Mesenchymal stem cell (in vitro differentiated cells and primary cell): ENCODE data around the gene PDHX.

Source experiments
- DNase-seq: peaks from one replicate; pipeline ENCODE4 v3.0.0-alpha.2; 2013
- H2AFZ ChIP-seq: one replicate; pipeline ENCODE4 v1.6.1; 2013; ENCODE audit warnings: low read depth, mild to moderate bottlenecking, control low read depth, inconsistent platforms, low read length, moderate library complexity
- H2AK5ac ChIP-seq: 2 replicates; pipeline ENCODE4 v1.6.1; 2013; ENCODE audit warnings: low read length, moderate library complexity, mild to moderate bottlenecking, inconsistent platforms; ENCODE audit not compliant: severe bottlenecking
- H2BK120ac ChIP-seq: one replicate; pipeline ENCODE4 v1.6.1; 2013; ENCODE audit warnings: low read depth, mild to moderate bottlenecking, inconsistent platforms, low read length, moderate library complexity
- H2BK12ac ChIP-seq, 2 experiments: one replicate each; pipeline ENCODE4 v1.6.1; 2013; ENCODE audit warnings: inconsistent platforms in 2 of 2, low read length in 2 of 2, mild to moderate bottlenecking in 2 of 2, moderate library complexity in 2 of 2, control low read depth in 1 of 2
- H2BK15ac ChIP-seq: one replicate; pipeline ENCODE4 v1.6.1; 2013; ENCODE audit warnings: mild to moderate bottlenecking, low read depth, inconsistent platforms; ENCODE audit not compliant: poor library complexity, severe bottlenecking
- H2BK5ac ChIP-seq: 2 replicates; pipeline ENCODE4 v1.6.1; 2013; ENCODE audit warnings: low read depth, mild to moderate bottlenecking, low read length, control low read depth, inconsistent platforms; ENCODE audit not compliant: poor library complexity, severe bottlenecking
- H3K14ac ChIP-seq, 2 experiments: one replicate each; pipeline ENCODE4 v1.6.1; 2013; ENCODE audit warnings: inconsistent platforms in 2 of 2, low read length in 2 of 2, control low read depth in 1 of 2, mild to moderate bottlenecking in 1 of 2, moderate library complexity in 1 of 2
- H3K18ac ChIP-seq, 2 experiments: one replicate each; pipeline ENCODE4 v1.6.1; 2013; ENCODE audit warnings: inconsistent platforms in 2 of 2, low read length in 2 of 2, control low read depth in 1 of 2, low read depth in 1 of 2, mild to moderate bottlenecking in 1 of 2
- H3K23ac ChIP-seq, 2 experiments: one replicate each; pipeline ENCODE4 v1.6.1; 2013; ENCODE audit warnings: inconsistent platforms in 2 of 2, low read length in 2 of 2, mild to moderate bottlenecking in 2 of 2, moderate library complexity in 2 of 2, control low read depth in 1 of 2
- H3K27ac ChIP-seq: 2 replicates; pipeline ENCODE4 v1.5.1; 2013; ENCODE audit warnings: mild to moderate bottlenecking, moderate library complexity, low read length, control low read depth, inconsistent platforms; ENCODE audit not compliant: poor library complexity, severe bottlenecking
- H3K27me3 ChIP-seq, 2 experiments: 2 replicates each; pipeline versions ENCODE4 v1.6.1 to v1.7.0; 2013; ENCODE audit warnings: low read length in 2 of 2, mild to moderate bottlenecking in 2 of 2, moderate library complexity in 2 of 2, control low read depth in 1 of 2, inconsistent platforms in 1 of 2; ENCODE audit not compliant: control insufficient read depth in 1 of 2, insufficient read depth in 1 of 2
- H3K36me3 ChIP-seq, 2 experiments: 2 replicates each; pipeline versions ENCODE4 v1.6.1 to v1.7.0; 2013; ENCODE audit warnings: low read length in 2 of 2, control low read depth in 1 of 2, inconsistent platforms in 1 of 2, low read depth in 1 of 2, mild to moderate bottlenecking in 1 of 2; ENCODE audit not compliant: insufficient read depth in 2 of 2, control insufficient read depth in 1 of 2
- H3K4ac ChIP-seq, 2 experiments: one replicate each; pipeline ENCODE4 v1.6.1; 2013; ENCODE audit warnings: inconsistent platforms in 2 of 2, low read length in 2 of 2, mild to moderate bottlenecking in 2 of 2, moderate library complexity in 2 of 2, control low read depth in 1 of 2, low read depth in 1 of 2
- H3K4me1 ChIP-seq: 2 replicates; pipeline ENCODE4 v1.6.1; 2013; ENCODE audit warnings: low read depth, low read length, control low read depth; ENCODE audit not compliant: control insufficient read depth, insufficient read depth
- H3K4me2 ChIP-seq: 2 replicates; pipeline ENCODE4 v1.6.1; 2013; ENCODE audit warnings: low read length, mild to moderate bottlenecking, inconsistent platforms; ENCODE audit not compliant: poor library complexity, severe bottlenecking
- H3K4me3 ChIP-seq, 2 experiments: 2 replicates each; pipeline versions ENCODE4 v1.5.1 to v1.7.0; 2013; ENCODE audit warnings: low read length in 2 of 2, mild to moderate bottlenecking in 2 of 2, control low read depth in 1 of 2, low read depth in 1 of 2; ENCODE audit not compliant: insufficient read depth in 1 of 2
- H3K79me1 ChIP-seq: replicated peaks from 2 replicates; pipeline ENCODE4 v1.6.1; 2013; ENCODE audit warnings: mild to moderate bottlenecking, control low read depth, low read length, inconsistent platforms; ENCODE audit not compliant: poor library complexity, severe bottlenecking
- H3K9ac ChIP-seq: 2 replicates; pipeline ENCODE4 v1.7.0; 2013; ENCODE audit warnings: mild to moderate bottlenecking, low read length, moderate library complexity
- H3K9me3 ChIP-seq: 2 replicates; pipeline ENCODE4 v1.7.0; 2013; ENCODE audit warnings: mild to moderate bottlenecking, low read length; ENCODE audit not compliant: control insufficient read depth
- H4K8ac ChIP-seq: one replicate; pipeline ENCODE4 v1.6.1; 2013; ENCODE audit warnings: inconsistent platforms, mild to moderate bottlenecking, low read length, moderate library complexity
- H4K91ac ChIP-seq: one replicate; pipeline ENCODE4 v1.6.1; 2013; ENCODE audit warnings: mild to moderate bottlenecking, low read length, inconsistent platforms
- WGBS: methylation state at CpG from one replicate; pipeline ENCODE4 v1.1.7; 2013; ENCODE audit warnings: mixed read lengths; 5-methylcytosine and 5-hydroxymethylcytosine counted together

Gene PDHX

GRCh38 chr11:34890089-34890488 is 26.3 kb upstream of the PDHX start:
- Histone ChIP-seq H3K4me2 (no peak overlapping the region), H3K4me1 (no peaks in the 10 kb centered on the region), H2AFZ (no peak overlapping the region), H3K4ac (no peak overlapping the region), H4K91ac (no peak overlapping the region), H2BK5ac (no peak overlapping the region), H3K27ac (no peak overlapping the region), H3K23ac (no peak overlapping the region), H3K27me3 (no peaks in the 10 kb centered on the region), H3K9ac (no peak overlapping the region), H2BK15ac (no peak overlapping the region), H3K36me3 (peaks cover 4 to 30% of the 10 kb centered on the region in 2 experiments), H2BK12ac (no peak overlapping the region), H3K14ac (no peak overlapping the region), H2BK120ac (no peak overlapping the region), H3K4me3 (no peak overlapping the region), H4K8ac (no peak overlapping the region), H2AK5ac (no peak overlapping the region), H3K18ac (no peak overlapping the region), H3K79me1 (peaks cover 1% of the 10 kb centered on the region), H3K9me3 (no peaks in the 10 kb centered on the region)
- no peak for DNase-seq
- no CpG with 5 or more reads among the region's 2 CpGs for WGBS

GRCh38 chr11:34890812-34891211 is 25.6 kb upstream of the PDHX start:
- Histone ChIP-seq H2BK5ac (no peak overlapping the region), H3K23ac (no peak overlapping the region), H3K4me3 (no peak overlapping the region), H3K4me1 (no peaks in the 10 kb centered on the region), H3K36me3 (peaks cover 0 to 30% of the 10 kb centered on the region in 2 experiments), H2AFZ (no peak overlapping the region), H3K9ac (no peak overlapping the region), H2AK5ac (no peak overlapping the region), H3K18ac (no peak overlapping the region), H2BK15ac (no peak overlapping the region), H3K4me2 (no peak overlapping the region), H3K14ac (no peak overlapping the region), H3K9me3 (no peaks in the 10 kb centered on the region), H4K8ac (no peak overlapping the region), H3K27ac (no peak overlapping the region), H2BK12ac (no peak overlapping the region), H3K79me1 (peaks cover 1% of the 10 kb centered on the region), H4K91ac (no peak overlapping the region), H3K4ac (no peak overlapping the region), H2BK120ac (no peak overlapping the region), H3K27me3 (no peaks in the 10 kb centered on the region)
- WGBS: no CpG with 5 or more reads among the region's 1 CpG
- peak; percentile 36 for DNase-seq

- Histone ChIP-seq H3K4me3 (no peak overlapping the region), H3K23ac (no peak overlapping the region), H2BK12ac (no peak overlapping the region)
Measured at GRCh38 chr11:34891611-34892010, 24.8 kb upstream of the PDHX start.

GRCh38 chr11:34893416-34893815 is 23.0 kb upstream of the PDHX start:
- H4K91ac ChIP-seq: no peak overlapping the region
- H3K36me3 ChIP-seq: peaks cover 0 to 11% of the 10 kb centered on the region in 2 experiments
- no peak overlapping the region for H3K23ac ChIP-seq
- H2BK12ac ChIP-seq: no peak overlapping the region
- WGBS: 93% methylated on average over 1 of the region's 1 CpG
- H3K79me1 ChIP-seq: peaks cover 9% of the 10 kb centered on the region
- H2BK15ac ChIP-seq: no peak overlapping the region
- no peak overlapping the region for H3K9ac ChIP-seq
- no peak overlapping the region for H3K14ac ChIP-seq
- DNase-seq: no peak
- H3K4me2 ChIP-seq: no peak overlapping the region
- no peak overlapping the region for H2AK5ac ChIP-seq
- H4K8ac ChIP-seq: no peak overlapping the region
- no peak overlapping the region for H3K4me3 ChIP-seq
- H2BK120ac ChIP-seq: no peak overlapping the region
- H3K18ac ChIP-seq: no peak overlapping the region
- H2AFZ ChIP-seq: no peak overlapping the region
- H3K27me3 ChIP-seq: no peaks in the 10 kb centered on the region
- H3K4ac ChIP-seq: no peak overlapping the region
- H3K27ac ChIP-seq: no peak overlapping the region
- no peaks in the 10 kb centered on the region for H3K4me1 ChIP-seq
- peaks cover 6% of the 10 kb centered on the region for H3K9me3 ChIP-seq
- no peak overlapping the region for H2BK5ac ChIP-seq

More at GRCh38 chr11:34891611-34892010, 24.8 kb upstream of the PDHX start:
- Histone ChIP-seq H3K36me3 (peaks cover 0 to 27% of the 10 kb centered on the region in 2 experiments), H3K4me1 (no peaks in the 10 kb centered on the region), H2BK120ac (no peak overlapping the region), H3K18ac (no peak overlapping the region), H3K79me1 (peaks cover 4% of the 10 kb centered on the region), H3K9ac (no peak overlapping the region), H3K27ac (no peak overlapping the region), H2BK5ac (no peak overlapping the region), H2BK15ac (no peak overlapping the region), H3K9me3 (no peaks in the 10 kb centered on the region), H2AFZ (no peak overlapping the region), H3K4ac (no peak overlapping the region), H3K4me2 (no peak overlapping the region), H2AK5ac (no peak overlapping the region), H3K27me3 (no peaks in the 10 kb centered on the region), H4K91ac (no peak overlapping the region), H3K14ac (no peak overlapping the region), H4K8ac (no peak overlapping the region)
- DNase-seq: no peak
- WGBS: 98% methylated on average over 3 of the region's 3 CpGs
